ENCODE measurements around the gene ZNF324.
A peak's percentile ranks its signal among the peaks of the same experiment; 100 is the strongest.
"Not testable (repeated sequence)": the region's sequence is repeated elsewhere in the genome, so short reads cannot be mapped to it uniquely, and the experiment has no call there.

Gene ZNF324

GRCh38 chr19:58466760-58467589 lies at the start of gene ZNF324:
Gene ZNF324 (plus strand): TSS chr19:58467080. CDS start chr19:58469186, 2,106 bp downstream.
- DNase-seq: peak; percentile 74

- no peak for DNase-seq
Measured at GRCh38 chr19:58428617-58429016, 38.3 kb upstream of the ZNF324 start.

GRCh38 chr19:58429745-58430144 lies 37.1 kb upstream of the ZNF324 start:
- DNase-seq: no peak

- no peak for DNase-seq
Measured at GRCh38 chr19:58434217-58434616, 32.7 kb upstream of the ZNF324 start.

GRCh38 chr19:58439576-58440554 lies 27.0 kb upstream of the ZNF324 start, which contains the start of gene ZNF132:
Gene ZNF132 (minus strand): TSS chr19:58440153. CDS start chr19:58439821, 332 bp downstream.
- DNase-seq: peak; percentile 92

- no peak for DNase-seq
Measured at GRCh38 chr19:58440556-58440955, 26.3 kb upstream of the ZNF324 start.

GRCh38 chr19:58442986-58443385 lies 23.9 kb upstream of the ZNF324 start:
- not testable (repeated sequence) for DNase-seq

- not testable (repeated sequence) for DNase-seq
Measured at GRCh38 chr19:58448860-58449259, 18.0 kb upstream of the ZNF324 start.

GRCh38 chr19:58449980-58450379 lies 16.9 kb upstream of the ZNF324 start:
- not testable (repeated sequence) for DNase-seq

GRCh38 chr19:58450856-58451357 lies 16.0 kb upstream of the ZNF324 start:
- DNase-seq: no peak

- peak; percentile 94 for DNase-seq
Measured at GRCh38 chr19:58451358-58452101, 15.3 kb upstream of the ZNF324 start, which contains the start of gene ZNF324B. Gene ZNF324B (plus strand): TSS chr19:58451622. CDS start chr19:58453702, 2,080 bp downstream.

- DNase-seq: no peak
Measured at GRCh38 chr19:58453743-58454142, 13.1 kb upstream of the ZNF324 start.

GRCh38 chr19:58455306-58455705 lies 11.6 kb upstream of the ZNF324 start:
- DNase-seq: no peak

GRCh38 chr19:58456111-58456510 lies 10.8 kb upstream of the ZNF324 start:
- DNase-seq: no peak

GRCh38 chr19:58460039-58460438 lies 6.8 kb upstream of the ZNF324 start:
- no peak for DNase-seq

GRCh38 chr19:58466089-58466759 lies 656 bp upstream of the ZNF324 start:
- no peak for DNase-seq

GRCh38 chr19:58468216-58468839 lies 1.4 kb downstream of the ZNF324 start:
- no peak for DNase-seq

- DNase-seq: no peak
Measured at GRCh38 chr19:58469241-58470013, 2.5 kb downstream of the ZNF324 start.

GRCh38 chr19:58470837-58471543 lies 4.1 kb downstream of the ZNF324 start:
- not testable (repeated sequence) for DNase-seq

- no peak for DNase-seq
Measured at GRCh38 chr19:58471736-58472135, 4.9 kb downstream of the ZNF324 start.
